Measurements from ENCODE around the gene STEAP2.
A peak's percentile ranks its signal among the peaks of the same experiment; 100 is the strongest.

STEAP2 gene

GRCh38 chr7:90256778-90257177 is 45.2 kb downstream of the STEAP2 start:
- Histone ChIP-seq H3K4me3 (ENCODE audit: low read depth, low read length) (no peak overlapping the region), H3K36me3 (ENCODE audit: control insufficient read depth, insufficient read depth, low read length) (no peaks in the 10 kb centered on the region), H3K4me2 (ENCODE audit: low read length) (no peak overlapping the region), H3K27ac (no peak overlapping the region), H3K79me2 (no peaks in the 10 kb centered on the region), H3K9ac (no peak overlapping the region), H3K4me1 (no peaks in the 10 kb centered on the region), H3K27me3 (ENCODE audit: control insufficient read depth, insufficient read depth, low read length) (no peaks in the 10 kb centered on the region), H3K9me3 (ENCODE audit: control insufficient read depth, low read length) (no peaks in the 10 kb centered on the region), H2AFZ (no peak overlapping the region)
- TF ChIP-seq, protein P1, sequence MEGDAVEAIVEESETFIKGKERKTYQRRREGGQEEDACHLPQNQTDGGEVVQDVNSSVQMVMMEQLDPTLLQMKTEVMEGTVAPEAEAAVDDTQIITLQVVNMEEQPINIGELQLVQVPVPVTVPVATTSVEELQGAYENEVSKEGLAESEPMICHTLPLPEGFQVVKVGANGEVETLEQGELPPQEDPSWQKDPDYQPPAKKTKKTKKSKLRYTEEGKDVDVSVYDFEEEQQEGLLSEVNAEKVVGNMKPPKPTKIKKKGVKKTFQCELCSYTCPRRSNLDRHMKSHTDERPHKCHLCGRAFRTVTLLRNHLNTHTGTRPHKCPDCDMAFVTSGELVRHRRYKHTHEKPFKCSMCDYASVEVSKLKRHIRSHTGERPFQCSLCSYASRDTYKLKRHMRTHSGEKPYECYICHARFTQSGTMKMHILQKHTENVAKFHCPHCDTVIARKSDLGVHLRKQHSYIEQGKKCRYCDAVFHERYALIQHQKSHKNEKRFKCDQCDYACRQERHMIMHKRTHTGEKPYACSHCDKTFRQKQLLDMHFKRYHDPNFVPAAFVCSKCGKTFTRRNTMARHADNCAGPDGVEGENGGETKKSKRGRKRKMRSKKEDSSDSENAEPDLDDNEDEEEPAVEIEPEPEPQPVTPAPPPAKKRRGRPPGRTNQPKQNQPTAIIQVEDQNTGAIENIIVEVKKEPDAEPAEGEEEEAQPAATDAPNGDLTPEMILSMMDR (IDR thresholded peaks at IDR 0.05) = no peak

DNA sequence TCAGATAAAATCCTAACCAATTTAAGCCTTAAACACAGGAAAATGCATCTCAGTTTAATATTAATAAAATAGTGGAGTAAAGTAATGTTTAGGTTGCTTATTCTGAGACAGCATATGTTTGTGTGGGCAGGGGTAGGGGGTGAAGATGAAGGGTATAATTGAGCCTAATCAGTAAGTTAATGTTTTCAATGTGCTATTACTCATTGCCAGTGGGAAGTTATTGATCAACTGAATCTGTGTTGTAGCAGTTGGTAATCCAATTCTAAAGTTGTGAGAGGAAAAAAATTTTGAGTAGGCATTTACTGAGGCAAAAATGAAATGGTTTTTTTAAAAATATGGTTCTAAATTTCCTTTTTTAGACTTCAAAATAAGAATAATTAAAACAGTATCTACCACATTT is 49.9 kb downstream of the STEAP2 start:
- Histone ChIP-seq H2AFZ (no peak overlapping the region), H3K79me2 (no peaks in the 10 kb centered on the region), H3K4me3 (ENCODE audit: low read depth, low read length) (no peak overlapping the region), H3K36me3 (ENCODE audit: control insufficient read depth, insufficient read depth, low read length) (no peaks in the 10 kb centered on the region), H3K9ac (no peak overlapping the region), H3K4me1 (no peaks in the 10 kb centered on the region), H3K9me3 (ENCODE audit: control insufficient read depth, low read length) (no peaks in the 10 kb centered on the region), H3K27ac (no peak overlapping the region), H3K27me3 (ENCODE audit: control insufficient read depth, insufficient read depth, low read length) (no peaks in the 10 kb centered on the region), H3K4me2 (ENCODE audit: low read length) (no peak overlapping the region)
- TF ChIP-seq, protein P1 (IDR thresholded peaks at IDR 0.05) = no peak

DNA sequence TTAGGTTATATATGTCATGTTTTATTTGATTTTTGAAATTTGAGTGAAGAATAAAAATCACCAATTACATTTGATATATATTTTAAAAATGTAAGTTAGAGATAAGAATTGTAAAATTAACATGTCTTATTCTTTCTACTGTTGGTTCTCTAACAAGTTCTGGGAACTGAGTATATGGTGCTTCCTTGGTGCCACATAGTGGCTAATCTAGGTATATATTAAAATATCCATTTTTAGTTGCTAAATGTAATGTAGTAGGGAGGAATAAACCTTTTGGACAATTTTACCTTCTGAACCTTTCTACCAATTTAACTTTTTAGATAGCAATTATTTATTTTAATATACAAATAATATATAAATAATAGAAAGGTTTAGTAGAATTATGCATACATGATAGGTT is 50.9 kb downstream of the STEAP2 start:
- Histone ChIP-seq H3K27me3 (ENCODE audit: control insufficient read depth, insufficient read depth, low read length) (no peaks in the 10 kb centered on the region), H2AFZ (no peak overlapping the region), H3K4me1 (no peaks in the 10 kb centered on the region), H3K79me2 (no peaks in the 10 kb centered on the region), H3K9me3 (ENCODE audit: control insufficient read depth, low read length) (no peaks in the 10 kb centered on the region), H3K36me3 (ENCODE audit: control insufficient read depth, insufficient read depth, low read length) (no peaks in the 10 kb centered on the region), H3K4me3 (ENCODE audit: low read depth, low read length) (no peak overlapping the region), H3K9ac (no peak overlapping the region), H3K27ac (no peak overlapping the region), H3K4me2 (ENCODE audit: low read length) (no peak overlapping the region)
- TF ChIP-seq, protein P1 (IDR thresholded peaks at IDR 0.05) = peak; percentile 53

DNA sequence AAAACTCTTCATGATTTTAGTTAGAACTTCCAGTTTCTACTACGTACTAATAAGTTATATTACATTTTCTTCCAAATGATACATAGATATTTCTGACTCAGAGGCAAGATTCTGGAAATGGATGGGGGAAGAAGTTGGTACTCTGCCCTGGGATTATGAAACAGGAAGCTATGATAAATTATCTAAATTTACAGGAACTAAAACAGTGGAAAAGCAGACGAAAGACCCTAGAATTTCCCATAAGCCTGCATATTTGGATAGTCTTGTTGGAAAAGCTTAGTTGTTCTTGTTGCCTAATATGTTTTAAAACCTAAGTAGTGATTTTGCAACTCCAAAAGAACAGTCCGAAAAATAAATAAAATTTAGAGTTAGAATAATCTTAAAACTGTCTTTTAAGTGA is 55.3 kb downstream of the STEAP2 start:
- H3K79me2 ChIP-seq = no peaks in the 10 kb centered on the region
- TF ChIP-seq, protein P1 (IDR thresholded peaks at IDR 0.05) = no peak
- no peak overlapping the region for H3K9ac ChIP-seq
- no peak overlapping the region for H3K4me3 ChIP-seq (ENCODE audit: low read depth, low read length)
- no peaks in the 10 kb centered on the region for H3K36me3 ChIP-seq (ENCODE audit: control insufficient read depth, insufficient read depth, low read length)
- peaks cover 9% of the 10 kb centered on the region for H3K4me1 ChIP-seq
- H3K9me3 ChIP-seq (ENCODE audit: control insufficient read depth, low read length) = no peaks in the 10 kb centered on the region
- H3K4me2 ChIP-seq (ENCODE audit: low read length) = no peak overlapping the region
- no peak overlapping the region for H2AFZ ChIP-seq
- H3K27me3 ChIP-seq (ENCODE audit: control insufficient read depth, insufficient read depth, low read length) = no peaks in the 10 kb centered on the region
- no peak overlapping the region for H3K27ac ChIP-seq

GRCh38 chr7:90267263-90267858 is 55.8 kb downstream of the STEAP2 start:
- no peak overlapping the region for H3K9ac ChIP-seq
- H3K27me3 ChIP-seq (ENCODE audit: control insufficient read depth, insufficient read depth, low read length) = no peaks in the 10 kb centered on the region
- H2AFZ ChIP-seq = no peak overlapping the region
- H3K4me2 ChIP-seq (ENCODE audit: low read length) = no peak overlapping the region
- TF ChIP-seq, protein P1 (IDR thresholded peaks at IDR 0.05) = no peak
- no peaks in the 10 kb centered on the region for H3K36me3 ChIP-seq (ENCODE audit: control insufficient read depth, insufficient read depth, low read length)
- peaks cover 9% of the 10 kb centered on the region for H3K4me1 ChIP-seq
- H3K79me2 ChIP-seq = no peaks in the 10 kb centered on the region
- H3K27ac ChIP-seq = no peak overlapping the region
- H3K4me3 ChIP-seq (ENCODE audit: low read depth, low read length) = no peak overlapping the region
- H3K9me3 ChIP-seq (ENCODE audit: control insufficient read depth, low read length) = no peaks in the 10 kb centered on the region
